HCT116 (cell line): ENCODE results near the gene ZNF169.
"Not testable (repeated sequence)": the region's sequence is repeated elsewhere in the genome, so short reads cannot be mapped to it uniquely, and the experiment has no call there.

Source experiments
- ATF3 ChIP-seq: IDR thresholded peaks from 2 replicates; pipeline ENCODE4 v1.6.1; 2012
- CBX3 ChIP-seq: IDR thresholded peaks from 2 replicates; pipeline ENCODE4 v1.6.1; 2012; ENCODE audit warnings: low read depth
- CEBPB ChIP-seq: IDR thresholded peaks from 2 replicates; pipeline ENCODE4 v1.6.1; 2012; ENCODE audit warnings: low read depth
- EGR1 ChIP-seq: IDR thresholded peaks from 2 replicates; pipeline ENCODE4 v1.6.1; 2012; ENCODE audit warnings: low read depth
- EZH2 ChIP-seq: fragments of 200-600 bp; sonication (generic); IDR thresholded peaks from 2 replicates; pipeline ENCODE4 v1.6.1; 2017; ENCODE audit warnings: antibody characterized with exemption, mixed run types
- POLR2A ChIP-seq: IDR thresholded peaks from 2 replicates; pipeline ENCODE4 v1.7.0; 2011; ENCODE audit warnings: borderline replicate concordance; ENCODE audit not compliant: insufficient read depth, insufficient read length; ENCODE audit errors: extremely low read depth
- POLR2AphosphoS5 ChIP-seq: IDR thresholded peaks from 2 replicates; pipeline ENCODE4 v1.6.1; 2011; ENCODE audit warnings: mild to moderate bottlenecking, low read depth, low read length, moderate library complexity
- RAD21 ChIP-seq: IDR thresholded peaks from 2 replicates; pipeline ENCODE4 v1.6.1; 2012; ENCODE audit warnings: low read depth, mild to moderate bottlenecking
- SP1 ChIP-seq: IDR thresholded peaks from 2 replicates; pipeline ENCODE4 v1.6.1; 2012; ENCODE audit warnings: low read depth
- SRF ChIP-seq: IDR thresholded peaks from 2 replicates; pipeline ENCODE4 v1.6.1; 2012; ENCODE audit warnings: low read depth
- YY1 ChIP-seq: IDR thresholded peaks from 2 replicates; pipeline ENCODE4 v1.6.1; 2011; ENCODE audit warnings: low read length, low read depth, moderate library complexity, mild to moderate bottlenecking; ENCODE audit not compliant: insufficient replicate concordance; ENCODE audit errors: extremely low read depth
- ZFX ChIP-seq: fragments of 450-650 bp; IDR thresholded peaks from 2 replicates; pipeline ENCODE4 v1.6.1; 2017
- ZNF274 ChIP-seq: fragments of 200-500 bp; sonication (Bioruptor generic); IDR thresholded peaks from 2 replicates; pipeline ENCODE4 v1.6.1; 2014; ENCODE audit warnings: mild to moderate bottlenecking, low read depth, low read length, inconsistent platforms
- TF ChIP-seq, protein P1 (sequence below), 3 experiments: fragments of 200-600 bp in 1 of 3; sonication (generic) in 1 of 3; IDR thresholded peaks in 2 of 3; conservative IDR thresholded peaks in 1 of 3; 2 replicates each; pipeline ENCODE4 v1.5.1; 2012 to 2017; ENCODE audit warnings: low read depth in 2 of 3, low read length in 2 of 3, antibody characterized with exemption in 1 of 3, borderline replicate concordance in 1 of 3, control low read depth in 1 of 3, mild to moderate bottlenecking in 1 of 3, mixed read lengths in 1 of 3, mixed run types in 1 of 3, moderate library complexity in 1 of 3; ENCODE audit not compliant: insufficient read depth in 1 of 3

GRCh38 chr9:94315034-94315984 is 56.2 kb downstream of the ZNF169 start:
- TF ChIP-seq POLR2A, POLR2AphosphoS5, SP1, ZFX, YY1, SRF, ZNF274, CEBPB, EZH2, RAD21, ATF3, CBX3, EGR1: not testable (repeated sequence)
- TF ChIP-seq, protein P1, sequence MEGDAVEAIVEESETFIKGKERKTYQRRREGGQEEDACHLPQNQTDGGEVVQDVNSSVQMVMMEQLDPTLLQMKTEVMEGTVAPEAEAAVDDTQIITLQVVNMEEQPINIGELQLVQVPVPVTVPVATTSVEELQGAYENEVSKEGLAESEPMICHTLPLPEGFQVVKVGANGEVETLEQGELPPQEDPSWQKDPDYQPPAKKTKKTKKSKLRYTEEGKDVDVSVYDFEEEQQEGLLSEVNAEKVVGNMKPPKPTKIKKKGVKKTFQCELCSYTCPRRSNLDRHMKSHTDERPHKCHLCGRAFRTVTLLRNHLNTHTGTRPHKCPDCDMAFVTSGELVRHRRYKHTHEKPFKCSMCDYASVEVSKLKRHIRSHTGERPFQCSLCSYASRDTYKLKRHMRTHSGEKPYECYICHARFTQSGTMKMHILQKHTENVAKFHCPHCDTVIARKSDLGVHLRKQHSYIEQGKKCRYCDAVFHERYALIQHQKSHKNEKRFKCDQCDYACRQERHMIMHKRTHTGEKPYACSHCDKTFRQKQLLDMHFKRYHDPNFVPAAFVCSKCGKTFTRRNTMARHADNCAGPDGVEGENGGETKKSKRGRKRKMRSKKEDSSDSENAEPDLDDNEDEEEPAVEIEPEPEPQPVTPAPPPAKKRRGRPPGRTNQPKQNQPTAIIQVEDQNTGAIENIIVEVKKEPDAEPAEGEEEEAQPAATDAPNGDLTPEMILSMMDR (IDR thresholded peaks at IDR 0.05 in 2 of 3, conservative IDR thresholded peaks at IDR 0.05 in 1 of 3; ENCODE audit: borderline replicate concordance in 1 of 3, insufficient read depth in 1 of 3, low read depth in 2 of 3, low read length in 2 of 3), result not testable (repeated sequence)
